Dedifferentiated amniotic fluid mesenchymal stem cell (primary cell): ENCODE data around the gene HOXA9.

Source experiments
- DNase-seq: peaks from one replicate; pipeline ENCODE4 v3.0.0-alpha.2; 2016; ENCODE audit errors: extremely low spot score

The HOXA9 gene

DNA sequence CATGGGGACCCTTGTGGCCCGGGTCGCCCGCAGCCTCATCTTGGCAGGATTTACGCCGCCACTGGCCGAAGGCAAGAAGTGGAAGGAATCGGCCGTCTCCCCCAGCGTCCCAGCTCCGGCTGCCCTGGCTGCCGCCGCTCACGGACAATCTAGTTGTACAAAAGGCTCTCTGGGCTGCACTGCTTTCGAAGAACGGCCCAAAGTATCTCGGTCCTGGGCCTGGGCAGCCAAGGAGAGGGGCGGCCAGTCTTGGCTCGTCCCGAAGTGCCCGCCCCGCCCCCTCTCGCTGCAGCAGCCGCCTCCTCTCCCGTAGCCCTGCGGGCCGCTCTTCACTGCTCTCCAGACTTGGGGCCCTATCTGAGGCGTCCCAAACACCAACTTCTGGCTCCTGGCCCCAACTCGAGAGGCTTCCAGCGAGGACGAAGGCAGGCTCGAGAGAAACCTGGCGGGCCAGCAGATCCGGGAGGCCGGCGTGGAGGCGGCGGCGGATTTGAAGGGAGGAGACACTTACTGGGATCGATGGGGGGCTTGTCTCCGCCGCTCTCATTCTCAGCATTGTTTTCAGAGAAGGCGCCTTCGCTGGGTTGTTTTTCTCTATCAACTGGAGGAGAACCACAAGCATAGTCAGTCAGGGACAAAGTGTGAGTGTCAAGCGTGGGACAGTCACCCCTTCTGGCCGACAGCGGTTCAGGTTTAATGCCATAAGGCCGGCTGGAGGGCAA, 809 bp downstream of the HOXA9 start:
- DNase-seq: no peak

DNA sequence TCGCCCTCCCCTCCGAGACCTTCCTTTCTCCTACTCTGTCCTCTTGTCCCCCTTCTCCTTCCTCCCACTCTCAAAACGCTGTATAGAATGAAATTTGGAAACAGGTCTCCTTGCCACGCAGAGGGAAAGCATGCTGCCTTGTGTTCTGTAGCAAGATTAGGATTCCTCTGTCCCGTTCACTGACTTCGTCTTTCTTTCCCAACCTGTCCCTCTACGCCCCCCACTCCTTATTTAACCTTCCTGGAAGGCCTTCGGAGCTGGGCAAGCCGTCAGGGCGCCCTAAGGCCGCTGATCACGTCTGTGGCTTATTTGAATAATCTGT, 1.3 kb downstream of the HOXA9 start:
- DNase-seq: no peak

DNA sequence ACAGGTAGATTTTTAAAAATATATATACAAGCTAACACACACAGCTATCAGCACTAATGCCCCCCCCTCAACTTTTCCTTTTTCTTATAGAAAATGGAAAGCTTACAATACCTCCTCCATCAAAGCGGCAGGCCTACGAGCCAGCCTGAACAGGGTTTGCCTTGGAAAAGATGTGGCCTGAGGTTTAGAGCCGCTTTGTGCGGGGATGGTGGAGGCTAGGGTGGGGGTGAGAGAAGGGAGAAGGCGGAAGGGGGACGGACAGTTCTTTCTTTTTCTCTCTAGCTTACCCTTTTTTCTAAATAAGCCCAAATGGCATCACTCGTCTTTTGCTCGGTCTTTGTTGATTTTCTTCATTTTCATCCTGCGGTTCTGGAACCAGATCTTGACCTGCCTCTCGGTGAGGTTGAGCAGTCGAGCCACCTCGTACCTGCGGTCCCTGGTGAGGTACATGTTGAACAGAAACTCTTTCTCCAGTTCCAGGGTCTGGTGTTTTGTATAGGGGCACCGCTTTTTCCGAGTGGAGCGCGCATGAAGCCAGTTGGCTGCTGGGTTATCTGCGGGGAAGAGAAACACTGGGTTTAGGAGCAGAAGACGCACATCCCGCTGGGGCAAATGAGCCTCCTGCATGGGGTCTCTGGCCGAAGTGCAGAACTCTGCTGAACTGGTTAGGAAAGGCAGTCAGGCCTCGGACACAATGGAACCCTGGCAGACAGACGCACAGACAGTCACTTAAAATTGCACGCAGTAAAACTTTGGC, 1.9 kb downstream of the HOXA9 start:
- DNase-seq: no peak

DNA sequence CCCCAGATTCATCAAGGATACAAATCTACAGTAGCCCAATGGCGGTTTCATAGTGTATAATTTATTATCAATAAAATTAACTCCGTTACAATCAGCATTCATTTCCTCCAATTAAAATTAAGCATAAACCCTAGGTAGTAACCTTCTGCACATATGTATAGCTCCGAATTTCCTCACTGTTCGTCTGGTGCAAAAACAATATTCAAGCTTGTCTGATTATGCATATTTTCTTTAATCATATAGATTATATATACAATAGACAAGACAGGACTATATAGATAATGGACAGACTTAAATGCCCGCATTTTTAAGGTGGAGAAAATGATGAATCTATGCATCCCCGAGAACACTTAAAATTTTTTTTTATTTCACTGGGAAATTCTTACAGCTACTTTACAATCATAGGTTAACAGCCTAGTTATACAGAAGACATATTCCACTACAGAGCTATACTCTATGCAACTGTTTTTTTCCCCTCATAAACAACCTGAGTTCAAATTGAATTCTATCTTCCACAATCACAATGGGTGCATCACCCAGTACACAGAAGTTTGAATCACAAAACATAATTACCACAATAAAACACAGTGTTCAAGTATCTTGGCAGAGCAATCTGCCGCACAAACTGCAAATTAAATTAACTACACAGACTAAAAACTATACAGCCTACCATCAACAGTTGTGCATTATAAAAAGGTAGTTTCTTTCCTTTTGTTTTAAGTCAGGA, 2.6 kb downstream of the HOXA9 start:
- no peak for DNase-seq

DNA sequence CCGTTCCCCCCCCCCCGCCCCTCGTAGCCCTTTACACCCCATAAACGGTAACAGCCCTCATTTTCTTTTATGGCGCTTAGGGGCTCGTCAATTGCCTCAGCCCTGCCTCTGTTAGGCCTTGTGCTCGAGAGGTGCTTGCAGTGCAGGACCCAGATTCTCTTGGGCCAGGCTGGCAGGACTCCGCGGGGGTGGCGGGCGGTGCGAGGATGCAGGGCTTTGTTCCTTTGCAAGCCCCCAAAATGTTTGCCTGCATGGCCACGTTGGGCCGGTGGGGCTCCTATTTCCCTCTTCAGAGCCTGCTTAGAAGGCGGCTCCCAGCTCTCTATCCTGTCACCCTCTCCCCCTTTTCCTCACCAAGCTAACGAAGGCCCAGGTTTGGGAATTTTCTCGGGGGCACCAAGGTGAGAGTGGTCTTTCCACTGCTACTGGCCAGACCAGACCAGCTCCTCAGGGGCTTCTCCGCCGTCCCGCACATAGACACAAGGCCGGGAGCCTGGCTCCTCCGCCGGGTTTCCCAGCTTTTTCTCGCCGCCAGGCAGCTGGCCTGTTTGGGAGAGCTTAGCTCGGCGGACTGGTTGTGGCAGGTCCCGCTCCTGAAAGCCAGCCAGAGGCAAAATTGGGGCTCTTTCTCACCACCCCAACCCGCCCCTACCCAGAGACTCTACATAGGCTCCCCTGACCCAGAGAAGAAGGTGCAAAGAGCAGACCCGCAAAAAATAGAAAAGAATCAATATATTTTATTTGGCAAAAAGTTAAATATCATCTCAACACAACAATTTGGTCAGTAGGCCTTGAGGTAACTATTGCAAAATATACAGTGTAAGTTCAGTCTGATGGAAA, 3.4 kb downstream of the HOXA9 start:
- no peak for DNase-seq

DNA sequence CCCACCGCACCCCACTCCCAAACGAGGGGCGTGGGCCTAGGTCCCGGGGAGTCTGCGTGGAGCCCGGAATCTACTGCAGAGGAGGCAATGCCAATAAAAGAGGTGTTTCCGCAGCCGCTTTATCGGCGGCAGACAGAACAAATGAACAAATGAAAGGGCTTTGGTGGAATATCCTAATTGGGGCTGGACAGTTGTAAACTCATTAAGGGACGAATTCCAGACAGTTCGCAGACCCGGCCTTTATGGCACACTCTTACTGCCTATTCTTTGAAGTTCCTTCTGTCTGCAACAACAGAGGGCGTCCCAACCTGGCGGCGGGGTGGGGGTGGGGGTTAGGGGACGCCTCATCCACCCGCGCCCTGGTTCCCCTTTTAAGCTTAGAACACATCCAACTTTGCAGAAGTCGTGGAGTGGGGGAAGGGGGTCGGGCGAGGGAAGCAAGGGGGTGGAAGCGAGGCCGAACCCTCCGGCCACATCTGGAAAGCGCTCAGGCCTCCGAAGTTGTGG, 4.1 kb downstream of the HOXA9 start:
- DNase-seq: no peak

DNA sequence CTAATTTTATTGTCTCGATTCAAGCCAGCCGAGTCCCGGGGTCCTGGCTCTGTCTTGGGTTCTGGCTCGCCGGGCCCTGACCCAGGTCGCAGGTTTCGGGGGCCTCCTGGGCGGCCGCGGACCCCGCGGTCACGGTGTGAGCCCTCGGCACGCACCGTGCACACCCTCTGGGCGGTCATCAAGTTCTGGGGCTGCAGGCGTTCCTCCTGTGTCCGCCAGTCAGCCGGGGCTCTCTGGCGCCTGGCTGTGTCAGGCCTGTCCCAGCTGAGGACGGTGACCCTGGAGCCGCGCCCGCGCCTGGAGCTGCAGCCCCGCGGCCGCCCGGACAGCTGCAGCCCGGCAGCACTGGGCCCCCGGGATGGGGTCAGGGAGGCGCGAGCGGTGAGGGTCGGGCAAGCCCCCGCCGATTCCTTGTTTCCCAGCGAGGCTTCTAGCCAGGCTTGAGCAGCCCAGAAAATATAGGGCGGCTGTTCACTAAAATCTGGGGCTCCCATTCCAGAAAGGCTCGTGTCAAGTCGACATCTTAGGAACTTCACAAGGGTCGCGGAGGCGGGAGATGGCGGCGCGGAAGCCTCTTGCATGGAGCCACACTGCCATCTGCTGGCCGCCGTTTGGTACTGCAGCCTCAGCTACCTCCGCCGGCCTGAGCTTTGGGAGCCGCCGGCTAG, 4.7 kb downstream of the HOXA9 start:
- peak; percentile 25 for DNase-seq

DNA sequence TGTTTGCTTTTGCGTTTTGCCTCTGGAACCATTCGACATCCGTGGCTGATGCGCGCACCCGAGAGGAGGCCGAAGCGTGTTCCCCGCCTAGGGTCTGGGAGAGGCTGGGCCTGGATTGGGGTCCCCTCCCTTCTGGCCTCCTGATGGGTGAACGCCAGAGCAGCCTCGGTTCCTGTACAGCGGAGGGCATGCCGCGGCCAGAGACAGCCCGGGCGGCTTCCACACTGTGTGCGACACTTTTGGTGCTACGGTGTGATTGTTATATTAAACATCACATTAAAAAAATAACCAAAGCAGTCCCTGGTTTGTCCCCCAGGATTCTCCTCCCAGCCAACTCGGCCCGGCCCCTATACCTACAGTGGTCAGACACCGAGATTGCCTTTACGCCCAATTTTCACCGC, 5.2 kb downstream of the HOXA9 start:
- no peak for DNase-seq

DNA sequence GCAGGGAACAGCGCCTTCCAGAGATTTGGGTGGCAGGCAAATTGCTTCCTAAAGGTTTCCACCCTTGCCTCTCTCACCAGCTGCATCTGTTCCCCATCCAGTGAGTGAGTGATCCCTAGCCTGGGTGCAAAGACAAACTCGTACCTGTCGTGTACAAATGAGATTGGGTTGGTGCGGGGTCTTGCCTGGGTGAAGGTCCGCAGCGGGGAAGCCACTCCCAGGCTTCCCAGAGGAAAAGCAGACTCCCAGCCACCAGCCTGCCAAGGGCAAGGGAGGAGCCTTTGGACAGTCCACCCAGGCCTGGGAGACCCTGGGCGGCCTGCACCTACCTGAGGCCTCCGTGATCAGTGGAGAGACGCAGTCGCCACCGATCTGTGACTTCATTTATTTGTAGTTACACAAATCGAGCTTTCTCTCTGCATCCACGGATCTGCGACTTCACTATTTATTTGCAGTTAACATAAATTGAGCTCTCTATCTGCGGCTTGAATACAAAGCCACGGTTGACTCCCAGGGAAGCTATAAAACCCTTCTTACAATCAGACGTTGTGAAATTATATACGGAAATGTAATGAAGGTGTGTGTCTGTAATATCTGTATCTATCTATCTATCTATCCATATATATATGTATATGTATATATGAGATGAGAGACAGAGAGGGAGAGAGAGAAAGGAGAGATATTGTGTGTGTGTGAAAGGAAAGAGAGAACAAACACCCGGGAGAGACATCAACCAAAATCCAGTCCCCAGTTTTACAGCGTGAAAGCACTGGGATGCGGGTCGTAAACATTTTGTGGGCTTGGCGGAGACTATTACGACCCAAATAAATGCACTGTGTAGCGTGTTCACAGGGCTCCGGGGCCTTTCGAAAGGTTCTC, 5.8 kb downstream of the HOXA9 start:
- no peak for DNase-seq

DNA sequence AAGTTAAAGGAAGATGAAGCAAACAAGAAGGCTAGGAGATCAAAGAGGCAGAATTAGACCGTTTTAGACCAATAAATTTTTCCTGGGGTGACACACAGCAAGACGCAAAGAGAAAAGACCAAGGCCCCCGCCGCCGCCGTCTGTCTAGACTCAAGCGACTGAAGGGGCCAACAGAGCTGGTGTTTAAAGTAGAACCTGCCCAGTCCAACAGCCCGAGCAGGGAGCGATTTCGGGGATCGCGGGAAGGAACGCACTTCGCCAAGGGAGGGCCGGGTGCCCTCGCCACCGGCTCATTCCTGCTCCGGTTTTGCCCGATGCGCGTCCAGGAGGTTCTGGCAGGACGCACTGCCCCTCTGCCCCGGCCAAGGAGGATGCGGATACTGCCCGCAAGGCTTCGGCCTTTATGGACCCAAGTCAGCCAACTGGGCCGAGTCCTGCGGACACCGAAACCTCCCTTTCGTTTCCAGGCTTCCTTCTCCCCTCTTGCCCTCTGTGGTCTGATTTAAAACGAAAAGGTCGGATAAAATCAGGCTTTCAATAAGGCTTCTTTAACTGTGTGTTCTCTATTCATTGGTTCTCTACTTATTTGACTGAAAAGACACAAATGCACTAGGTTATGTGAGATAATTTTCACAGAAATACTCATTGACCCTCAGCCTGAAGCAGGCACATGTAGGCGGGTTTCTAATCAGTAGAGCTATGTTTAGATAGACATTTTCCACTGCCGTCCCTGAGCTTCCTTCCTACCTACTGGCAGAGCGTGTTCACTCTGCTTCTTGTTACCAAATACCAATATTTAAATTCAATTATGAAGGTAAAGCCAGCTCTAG, 6.7 kb downstream of the HOXA9 start:
- no peak for DNase-seq

DNA sequence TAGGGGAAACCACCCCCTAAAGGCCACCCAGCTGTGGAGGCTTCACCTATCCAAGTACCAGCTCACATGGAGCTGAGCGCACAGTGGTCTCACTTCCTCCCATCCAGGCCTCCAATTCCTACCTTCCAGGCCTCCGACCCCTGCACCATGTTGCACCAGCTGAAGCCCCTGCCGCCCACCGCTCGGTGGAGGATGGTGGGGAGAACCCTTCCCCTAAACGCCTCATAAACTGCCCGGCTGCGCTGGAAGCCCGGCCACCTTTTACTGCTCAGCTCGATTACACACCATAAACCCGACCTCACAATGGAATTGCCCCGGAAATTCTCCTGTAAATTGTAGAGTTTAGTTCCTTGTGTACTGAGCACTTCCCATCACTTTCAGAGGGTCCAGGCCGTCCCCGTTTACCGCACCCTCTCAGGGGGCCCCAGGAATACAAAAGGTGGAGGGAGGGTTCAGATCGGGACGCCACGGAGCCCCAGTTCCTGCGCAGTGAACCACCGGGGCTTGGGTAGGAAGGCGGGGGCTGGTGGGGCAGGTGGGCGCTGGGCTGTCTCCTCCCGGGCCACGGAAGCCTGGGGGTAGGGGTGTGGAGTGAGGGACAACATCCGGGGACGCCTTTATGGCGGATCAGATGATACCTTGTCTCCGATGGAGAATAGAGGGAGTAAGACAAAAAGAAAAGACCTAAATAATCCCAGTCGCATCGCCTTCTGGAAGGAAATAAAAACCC, 7.5 kb downstream of the HOXA9 start:
- no peak for DNase-seq

DNA sequence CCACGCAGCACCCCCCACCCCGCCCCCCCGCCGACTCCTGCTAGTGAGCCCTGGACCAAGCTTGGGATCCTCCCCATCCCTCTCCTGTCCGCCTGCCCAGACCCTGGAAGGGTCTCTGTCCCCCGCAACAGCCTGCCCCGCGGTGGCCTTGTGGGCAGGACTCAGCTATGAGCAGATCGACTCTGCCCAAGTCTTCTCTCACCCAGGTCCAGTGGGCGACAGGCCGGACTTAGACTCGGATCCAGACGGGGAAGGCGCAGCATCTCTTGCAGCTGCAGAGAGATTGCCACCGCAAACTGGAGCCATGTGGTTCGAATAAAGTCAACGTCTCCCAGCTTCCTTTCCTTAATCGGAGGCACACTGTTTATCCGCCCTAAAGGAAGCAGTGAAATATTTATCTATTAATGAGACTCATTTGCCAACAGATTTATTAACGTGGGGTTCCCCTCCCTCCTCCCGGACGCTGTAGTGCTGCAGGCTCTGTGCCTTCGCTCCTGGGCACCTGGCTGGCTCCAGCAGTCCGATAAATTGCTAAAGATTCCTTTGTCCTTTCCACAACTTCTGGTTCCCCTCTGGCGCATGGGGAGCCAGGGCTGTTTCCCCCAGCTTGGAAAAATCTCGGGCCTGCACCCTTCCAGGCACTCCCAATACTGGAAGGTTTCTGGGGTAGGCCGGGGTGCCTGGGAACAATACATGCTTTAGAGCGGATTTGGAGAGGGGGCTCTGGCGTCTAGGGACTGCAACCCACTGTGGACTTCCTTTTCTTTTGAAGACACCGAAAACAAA, 8.2 kb downstream of the HOXA9 start:
- DNase-seq: no peak

DNA sequence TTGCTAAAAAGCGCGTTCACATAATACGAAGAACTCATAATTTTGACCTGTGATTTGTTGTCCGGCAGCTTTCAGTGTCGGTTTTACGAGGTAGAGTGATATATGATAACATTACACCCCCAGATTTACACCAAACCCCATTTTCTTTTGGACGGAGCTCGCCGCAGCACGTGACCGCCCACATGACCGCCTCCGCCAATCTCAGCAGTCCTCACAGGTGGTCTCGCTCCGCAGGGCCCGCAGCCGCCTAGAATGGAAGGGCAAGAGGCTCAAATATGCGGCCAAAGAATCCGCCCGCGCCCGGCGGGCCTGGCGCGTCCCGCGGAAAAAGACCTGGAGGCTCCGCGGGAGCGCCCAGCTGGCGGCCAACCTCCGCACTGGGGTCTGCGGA, 8.8 kb downstream of the HOXA9 start, which contains the start of gene HOXA7:
Gene HOXA7 (minus strand): TSS at position 168 of the 391 bp plus-strand sequence. CDS start 130 bp downstream, at position 38.
- DNase-seq: no peak

DNA sequence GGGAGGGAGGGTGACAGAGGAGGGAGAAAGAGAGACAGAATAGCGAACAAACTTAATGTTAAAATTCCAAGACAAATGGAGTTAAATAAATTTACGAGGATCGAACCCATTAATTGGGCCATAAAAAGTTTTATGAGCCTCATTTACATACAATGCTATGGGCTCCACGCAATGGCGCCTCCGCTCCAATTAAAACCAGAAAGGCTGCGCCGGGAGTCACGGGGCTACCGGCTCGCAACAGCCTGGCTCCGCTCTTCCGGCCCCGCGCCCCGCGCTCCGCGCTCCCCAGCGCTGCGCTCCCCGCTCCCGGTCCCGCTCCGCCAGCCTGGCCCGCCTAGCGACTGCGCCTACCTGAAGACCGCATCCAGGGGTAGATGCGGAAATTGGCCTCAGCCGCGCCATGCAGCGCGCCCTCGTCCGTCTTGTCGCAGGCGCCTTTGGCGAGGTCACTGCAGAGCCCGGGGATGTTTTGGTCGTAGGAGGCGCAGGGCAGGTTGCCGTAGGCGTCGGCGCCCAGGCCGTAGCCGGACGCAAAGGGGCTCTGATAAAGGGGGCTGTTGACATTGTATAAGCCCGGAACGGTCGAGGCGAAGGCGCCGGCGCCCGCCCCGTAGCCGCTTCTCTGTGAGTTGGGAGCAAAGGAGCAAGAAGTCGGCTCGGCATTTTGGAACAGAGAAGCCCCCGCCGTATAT, 9.4 kb downstream of the HOXA9 start:
- DNase-seq: no peak

DNA sequence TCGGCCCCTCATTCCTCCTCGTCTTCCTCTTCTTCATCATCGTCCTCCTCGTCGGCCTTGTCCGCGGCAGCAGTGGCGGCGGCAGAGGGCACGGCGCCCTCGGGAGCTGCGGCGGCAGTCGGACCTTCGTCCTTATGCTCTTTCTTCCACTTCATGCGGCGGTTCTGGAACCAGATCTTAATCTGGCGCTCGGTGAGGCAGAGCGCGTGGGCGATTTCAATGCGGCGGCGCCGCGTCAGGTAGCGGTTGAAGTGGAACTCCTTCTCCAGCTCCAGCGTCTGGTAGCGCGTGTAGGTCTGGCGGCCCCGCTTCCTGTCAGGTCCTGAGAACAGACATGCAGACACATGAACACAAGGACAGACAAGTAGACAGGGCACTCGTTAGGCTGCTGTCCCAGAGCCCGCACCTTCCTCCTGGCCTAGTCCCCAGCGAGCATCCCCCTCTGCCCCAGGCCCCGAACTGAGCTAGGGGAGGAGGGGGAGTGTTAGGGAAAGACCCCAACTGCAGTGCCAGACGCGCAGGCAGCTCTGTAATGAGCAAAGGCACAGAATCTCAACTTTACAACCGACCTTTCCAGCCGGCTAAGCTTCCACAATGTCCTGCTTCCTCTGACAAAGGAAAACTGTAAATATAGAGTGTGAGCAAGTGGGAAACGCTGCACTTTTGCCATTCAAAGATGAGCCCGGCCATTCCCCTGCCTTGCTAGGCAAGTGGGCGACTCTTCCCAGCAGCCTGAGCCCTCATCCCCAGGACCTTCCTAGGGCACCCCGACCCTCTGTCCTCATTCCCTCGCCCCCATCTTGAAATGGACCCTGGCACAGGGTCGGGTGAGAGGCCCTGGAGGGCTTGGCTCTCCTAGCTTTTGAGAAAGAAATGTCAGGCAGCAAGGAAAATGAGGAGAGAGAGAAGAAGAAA, 10.2 kb downstream of the HOXA9 start:
- DNase-seq: no peak

DNA sequence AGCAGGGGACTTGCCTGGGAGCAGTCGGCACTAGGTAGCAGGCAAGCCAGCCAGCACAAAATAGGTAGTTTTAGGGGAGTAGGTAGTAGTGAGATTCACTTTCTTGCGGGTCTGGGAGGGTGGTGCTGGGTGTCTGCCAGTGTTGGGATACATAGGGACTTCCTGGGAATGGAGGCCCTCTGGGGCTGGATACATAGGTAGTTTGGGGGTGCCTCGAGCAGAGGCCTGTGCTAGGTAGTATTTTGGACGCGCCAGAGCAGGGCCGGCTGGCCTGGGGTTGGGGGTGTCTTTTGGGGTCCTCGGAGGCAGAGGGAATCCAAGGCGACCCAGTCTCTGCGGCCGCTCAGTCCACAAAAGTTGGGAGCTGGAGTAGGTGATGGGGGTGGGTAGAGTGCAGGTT, 11.0 kb downstream of the HOXA9 start:
- no peak for DNase-seq
